Activated effector memory CD4-positive, alpha-beta T cell treated with Interleukin-2 at 50 U/mL for 16 hours (primary cell): ENCODE measurements around the gene HSD17B8.
"Not testable (repeated sequence)": the region's sequence is repeated elsewhere in the genome, so short reads cannot be mapped to it uniquely, and the experiment has no call there.

Experiments used
- DNase-seq: peaks from one replicate; pipeline ENCODE4 v3.0.0-alpha.2; 2020

Gene HSD17B8

DNA sequence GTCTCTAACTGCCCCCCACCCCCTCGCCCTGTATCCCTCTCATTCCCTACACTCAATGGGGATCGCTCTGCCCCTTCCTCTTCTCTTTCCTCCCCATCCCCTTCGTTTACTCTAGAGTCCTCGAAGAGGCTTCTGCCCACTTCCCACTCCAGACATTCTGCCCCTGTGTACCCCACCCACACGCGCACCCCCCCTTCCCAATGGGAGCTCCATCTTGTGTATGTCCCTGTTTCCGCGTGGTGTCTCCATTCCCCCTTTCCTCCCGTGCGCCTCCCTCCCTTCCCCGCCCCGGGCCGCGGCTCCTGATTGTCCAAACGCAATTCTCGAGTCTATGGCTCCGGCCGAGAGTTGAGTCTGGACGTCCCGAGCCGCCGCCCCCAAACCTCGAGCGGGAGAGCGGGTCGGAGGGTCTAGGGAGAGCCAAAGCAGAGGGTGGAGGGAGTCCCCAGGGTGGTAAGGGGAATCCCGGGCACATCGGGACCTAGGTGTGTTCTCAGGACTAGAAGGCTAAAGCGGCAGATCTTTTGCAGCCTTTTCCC is 3.2 kb downstream of the HSD17B8 start:
- DNase-seq, result no peak

GRCh38 chr6:33208091-33208967 is 3.9 kb downstream of the HSD17B8 start, which contains the start of gene RING1:
Gene RING1, plus strand, starts transcription at chr6:33208500. Its CDS starts 323 bp downstream, at chr6:33208823.
- DNase-seq, result peak; percentile 80

DNA sequence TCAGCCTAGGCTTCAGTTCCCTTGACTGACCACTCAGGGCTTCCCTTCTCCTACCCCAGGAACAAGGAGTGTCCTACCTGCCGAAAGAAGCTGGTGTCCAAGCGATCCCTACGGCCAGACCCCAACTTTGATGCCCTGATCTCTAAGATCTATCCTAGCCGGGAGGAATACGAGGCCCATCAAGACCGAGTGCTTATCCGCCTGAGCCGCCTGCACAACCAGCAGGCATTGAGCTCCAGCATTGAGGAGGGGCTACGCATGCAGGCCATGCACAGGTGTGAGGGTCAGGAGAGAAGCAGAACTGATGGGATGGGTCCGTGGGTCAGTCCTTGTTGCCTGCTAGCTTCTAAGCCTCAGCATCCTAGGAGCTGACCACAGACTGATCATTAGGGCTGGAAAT is 5.4 kb downstream of the HSD17B8 start:
- no peak for DNase-seq

DNA sequence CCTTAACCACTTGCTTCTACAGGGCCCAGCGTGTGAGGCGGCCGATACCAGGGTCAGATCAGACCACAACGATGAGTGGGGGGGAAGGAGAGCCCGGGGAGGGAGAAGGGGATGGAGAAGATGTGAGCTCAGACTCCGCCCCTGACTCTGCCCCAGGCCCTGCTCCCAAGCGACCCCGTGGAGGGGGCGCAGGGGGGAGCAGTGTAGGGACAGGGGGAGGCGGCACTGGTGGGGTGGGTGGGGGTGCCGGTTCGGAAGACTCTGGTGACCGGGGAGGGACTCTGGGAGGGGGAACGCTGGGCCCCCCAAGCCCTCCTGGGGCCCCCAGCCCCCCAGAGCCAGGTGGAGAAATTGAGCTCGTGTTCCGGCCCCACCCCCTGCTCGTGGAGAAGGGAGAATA is 6.7 kb downstream of the HSD17B8 start:
- DNase-seq, result no peak

- DNase-seq, result no peak
These were observed 7.4 kb downstream of the HSD17B8 start for GRCh38 chr6:33211666-33212422.

DNA sequence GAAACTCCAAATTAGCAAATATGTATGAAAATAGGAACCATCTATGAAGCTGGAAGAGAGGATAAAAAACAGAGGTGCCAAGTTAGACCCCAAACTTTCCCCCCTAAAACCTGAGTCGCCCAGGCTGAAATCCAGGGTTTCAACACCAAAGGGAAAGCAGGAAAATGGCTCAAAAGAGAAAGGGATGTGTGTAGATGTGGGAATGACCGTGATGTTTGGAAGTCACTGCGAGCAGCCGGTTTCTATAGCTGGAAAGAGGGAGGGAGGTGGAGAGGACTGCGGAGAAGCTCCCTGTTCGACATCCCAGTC is 8.4 kb downstream of the HSD17B8 start:
- no peak for DNase-seq

GRCh38 chr6:33213166-33213988 is 8.9 kb downstream of the HSD17B8 start:
- DNase-seq, result no peak

- DNase-seq, result no peak
These were observed 9.5 kb downstream of the HSD17B8 start for GRCh38 chr6:33213989-33214335.

- DNase-seq, result no peak
These were observed 11.0 kb downstream of the HSD17B8 start for GRCh38 chr6:33215271-33216116.

DNA sequence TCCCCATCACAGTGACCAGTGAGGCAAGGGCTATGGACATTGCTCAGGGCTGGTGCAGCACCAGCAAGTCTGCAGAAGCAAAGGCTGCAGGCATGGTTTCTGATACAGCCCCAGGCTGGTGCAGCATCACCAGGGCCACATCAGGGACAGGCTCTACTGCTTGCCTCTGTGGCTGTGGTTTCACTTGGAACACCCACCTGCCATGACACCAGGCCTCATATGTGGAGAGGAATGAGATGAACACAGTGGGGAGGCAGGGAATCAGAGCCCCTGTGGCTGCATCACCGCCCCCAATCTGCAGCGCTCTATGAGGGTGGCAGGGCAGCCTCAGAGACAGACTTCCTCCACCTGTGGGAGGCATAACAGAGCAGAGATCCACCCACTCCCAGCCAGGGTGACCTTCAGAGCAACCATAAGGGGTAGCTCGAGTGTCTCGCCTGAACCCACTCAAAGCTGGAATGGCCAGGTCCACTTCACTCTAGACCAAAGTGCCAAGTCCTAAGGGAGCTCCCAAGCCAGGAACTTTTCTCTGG is 11.7 kb downstream of the HSD17B8 start:
- no peak for DNase-seq

GRCh38 chr6:33217246-33217645 is 12.8 kb downstream of the HSD17B8 start:
- no peak for DNase-seq

GRCh38 chr6:33217681-33218080 is 13.2 kb downstream of the HSD17B8 start:
- no peak for DNase-seq

DNA sequence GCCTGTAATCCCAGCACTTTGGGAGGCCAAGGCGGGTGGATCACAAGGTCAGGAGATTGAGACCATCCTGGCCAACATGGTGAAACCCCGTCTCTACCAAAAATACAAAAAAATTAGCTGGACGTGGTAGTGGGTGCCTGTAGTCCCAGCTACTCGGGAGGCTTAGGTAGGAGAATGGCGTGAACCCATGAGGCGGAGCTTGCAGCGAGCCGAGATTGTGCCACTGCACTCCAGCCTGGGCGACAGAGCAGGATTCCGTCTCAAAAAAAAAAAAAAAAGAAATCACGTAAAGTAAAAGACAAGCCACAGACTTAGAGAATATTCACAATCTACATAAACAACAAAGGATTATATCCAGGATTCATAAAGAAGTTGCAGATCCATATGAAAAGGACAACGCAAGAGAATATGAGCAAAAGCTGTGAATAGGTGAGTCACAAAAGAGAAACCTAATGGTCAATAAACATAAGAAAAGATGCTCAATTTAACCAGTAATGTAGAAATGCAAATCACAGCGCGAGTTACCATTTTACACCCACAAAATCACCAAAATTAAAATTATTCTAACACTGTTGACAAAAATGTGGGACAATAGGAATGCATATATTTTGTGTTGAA is 22.2 kb downstream of the HSD17B8 start:
- DNase-seq, result not testable (repeated sequence)

DNA sequence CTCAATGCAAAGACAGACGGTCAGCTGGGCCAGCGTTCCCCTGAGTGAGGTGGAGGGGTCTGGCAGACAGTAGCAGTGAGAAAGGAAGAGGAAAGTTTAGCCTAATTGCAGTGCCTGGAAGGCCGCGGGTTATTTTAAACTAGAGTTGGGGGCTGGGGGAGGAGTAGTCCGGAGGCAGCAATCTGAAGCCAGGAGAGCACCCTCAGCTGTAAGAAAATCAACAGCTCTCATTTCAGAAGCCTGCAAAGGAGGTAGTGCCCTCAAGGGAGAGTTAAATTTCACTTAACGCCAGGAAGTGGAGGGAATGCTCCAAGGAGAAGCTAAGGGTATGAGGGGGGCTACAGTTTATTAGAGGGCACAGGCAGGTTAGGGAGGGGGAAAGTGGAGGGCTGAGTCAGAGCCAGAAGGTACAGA is 30.8 kb downstream of the HSD17B8 start:
- DNase-seq, result no peak

DNA sequence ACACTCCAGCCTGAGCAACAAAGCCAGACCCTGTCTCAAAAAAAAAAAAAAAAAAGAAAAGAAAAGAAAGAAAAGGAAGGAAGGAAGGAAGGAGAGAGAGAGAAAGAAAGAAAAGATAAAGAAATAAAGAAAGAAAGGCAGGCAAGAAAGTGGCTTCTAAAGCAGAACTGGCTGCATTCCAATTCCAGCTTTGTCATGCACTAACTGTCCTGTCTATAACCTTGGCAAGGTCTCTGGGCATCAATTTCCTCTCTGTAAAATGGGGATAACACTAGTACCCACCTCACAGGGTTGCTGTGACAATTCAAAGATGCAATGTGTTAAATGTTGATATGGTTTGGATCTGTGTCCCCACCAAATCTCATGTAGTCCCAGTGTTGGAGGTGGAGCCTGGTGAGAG is 31.9 kb downstream of the HSD17B8 start:
- DNase-seq, result no peak

DNA sequence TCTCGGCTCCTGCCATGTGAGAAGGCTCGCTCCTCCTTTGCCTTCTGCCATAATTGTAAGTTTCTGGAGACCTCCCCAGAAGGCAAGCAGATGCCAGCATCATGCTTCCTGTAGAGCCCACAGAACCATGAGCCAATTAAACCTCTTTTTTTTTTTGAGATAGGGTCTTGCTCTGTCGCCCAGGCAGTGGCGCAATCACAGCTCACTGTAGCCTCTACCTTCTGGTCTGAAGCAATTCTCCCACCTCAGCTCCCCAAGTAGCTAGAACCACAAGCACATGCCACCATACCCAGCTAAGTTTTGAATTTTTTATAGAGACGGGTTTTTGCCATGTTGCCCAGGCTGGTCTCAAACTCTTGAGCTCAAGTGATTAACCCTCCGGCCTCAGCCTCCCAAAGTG is 32.4 kb downstream of the HSD17B8 start:
- DNase-seq, result no peak

DNA sequence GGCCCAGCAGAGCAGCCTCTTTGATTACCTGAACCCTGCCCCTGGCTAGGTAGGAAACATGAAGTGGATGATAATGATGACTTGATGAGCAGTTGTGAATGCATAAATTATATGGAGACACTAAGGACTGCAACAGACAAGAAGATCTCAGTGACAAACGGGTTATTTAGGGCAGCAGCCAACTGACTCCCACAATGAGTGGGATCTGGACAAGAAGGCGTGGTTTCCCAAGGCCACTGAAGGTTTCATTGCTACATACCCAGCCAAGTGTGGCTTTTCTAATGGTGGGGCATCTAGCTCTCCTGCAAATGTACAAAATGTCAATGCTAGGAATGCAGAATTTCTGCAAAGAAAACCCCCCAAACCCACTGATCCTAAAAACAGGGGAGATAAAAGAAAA is 33.3 kb downstream of the HSD17B8 start:
- DNase-seq, result no peak

DNA sequence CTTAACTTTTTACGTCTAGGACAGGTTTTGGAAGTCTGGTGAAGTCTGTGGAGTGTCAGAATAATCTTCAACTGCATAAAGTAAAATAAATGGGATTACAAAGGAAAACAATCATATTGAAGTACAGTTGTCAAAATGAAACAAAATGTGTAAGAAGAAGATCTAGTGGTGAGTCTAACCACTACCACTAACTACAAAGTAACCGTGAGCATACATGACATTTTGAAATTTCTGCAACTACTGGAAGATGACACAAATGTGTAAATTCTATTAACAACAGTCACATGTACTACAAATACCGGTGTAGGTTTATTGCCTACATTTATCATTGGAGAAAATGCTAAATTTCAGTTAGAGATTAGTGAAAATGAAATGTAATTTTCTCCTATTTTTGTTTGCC is 37.5 kb downstream of the HSD17B8 start:
- no peak for DNase-seq

- no peak for DNase-seq
These were observed 39.0 kb downstream of the HSD17B8 start for GRCh38 chr6:33243476-33243875.

DNA sequence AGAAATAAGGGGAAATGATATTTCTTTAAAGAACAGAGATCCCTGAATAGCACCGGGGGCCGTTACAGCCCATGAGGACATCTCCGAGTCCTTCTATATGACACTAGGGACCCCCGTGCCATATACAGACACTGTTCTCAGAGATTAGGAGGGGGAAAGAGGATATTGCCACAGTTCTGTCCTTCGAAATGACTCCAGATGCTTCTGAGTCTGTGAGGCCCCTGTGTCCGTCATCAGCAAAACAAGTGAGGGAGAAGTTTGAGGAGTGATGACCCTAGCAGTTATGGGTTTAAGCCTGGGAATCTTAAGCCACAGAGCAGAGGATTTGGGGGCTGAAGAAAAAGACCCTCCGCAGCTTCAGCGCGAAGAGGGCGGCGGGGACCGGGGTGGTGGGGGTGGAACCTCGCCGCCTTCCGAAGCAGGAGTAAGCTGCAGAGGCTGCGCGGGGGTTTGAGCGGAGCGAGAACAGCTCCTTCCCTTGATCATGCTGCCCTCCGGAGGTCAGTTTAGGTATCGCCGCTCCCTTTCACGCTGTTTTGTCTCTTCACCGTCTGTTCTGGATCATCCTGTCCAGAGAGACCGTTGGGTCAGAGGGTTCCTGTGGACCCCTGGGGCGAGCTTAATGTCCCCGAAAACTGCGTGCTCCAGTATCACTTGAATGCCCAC is 43.7 kb downstream of the HSD17B8 start:
- DNase-seq, result peak; percentile 85

- no peak for DNase-seq
These were observed 44.1 kb downstream of the HSD17B8 start for GRCh38 chr6:33248643-33248931.
